Effector CD4-positive, alpha-beta T cell (primary cell): ENCODE measurements around the gene C19orf12.
A peak's percentile ranks its signal among the peaks of the same experiment; 100 is the strongest.

Source experiments
- DNase-seq: peaks from one replicate; pipeline ENCODE4 v3.0.0-alpha.2; 2020
- total RNA-seq: gene quantifications from one replicate; lab custom pipeline; 2026; lab: John Stamatoyannopoulos, UW

Gene C19orf12
- 14.4 reads per million, percentile 39 among the genes with 10 or more reads in this experiment for total RNA-seq

DNA sequence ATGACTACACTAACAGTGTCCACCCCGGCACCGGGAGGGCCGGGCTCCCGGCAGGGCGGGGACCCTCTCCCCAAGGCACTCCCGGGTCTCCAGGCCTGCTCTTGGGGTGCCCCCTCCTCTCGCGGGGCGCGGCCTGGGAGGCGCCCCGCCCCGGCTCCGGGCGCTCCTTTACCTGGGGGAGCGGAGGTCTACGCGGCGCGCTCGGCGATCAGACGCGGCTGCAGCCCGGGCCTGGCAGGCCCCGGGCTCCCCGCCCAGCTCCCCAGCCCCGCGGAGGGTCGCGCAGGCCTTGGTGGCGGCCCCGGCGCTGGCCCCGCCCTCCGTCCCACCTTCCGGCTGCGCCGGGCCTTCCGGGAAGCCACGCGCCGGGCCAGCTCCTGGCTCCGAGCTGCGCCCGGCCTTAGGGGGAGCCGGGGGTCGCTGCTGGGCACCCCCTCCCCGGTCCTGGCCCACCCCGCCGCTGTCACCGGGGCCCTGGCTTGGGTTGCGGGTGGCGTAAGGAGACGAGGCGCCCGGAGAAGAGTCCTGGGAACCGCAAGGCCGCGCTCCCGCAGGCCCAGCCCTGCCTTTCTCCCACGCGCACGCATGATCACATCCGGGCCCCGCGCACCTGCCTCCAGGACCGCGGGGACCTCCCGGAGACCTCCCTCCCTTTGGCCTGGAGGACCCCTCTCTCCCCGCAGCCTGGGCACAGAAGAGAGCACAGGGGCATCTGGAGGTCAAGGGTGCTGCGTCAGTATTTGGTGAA lies at the start of gene C19orf12:
C19orf12 (minus strand) TSS at position 309 of the 748 bp plus-strand sequence. CDS start 6,848 bp downstream, outside the sequence.
- DNase-seq = peak; percentile 23

DNA sequence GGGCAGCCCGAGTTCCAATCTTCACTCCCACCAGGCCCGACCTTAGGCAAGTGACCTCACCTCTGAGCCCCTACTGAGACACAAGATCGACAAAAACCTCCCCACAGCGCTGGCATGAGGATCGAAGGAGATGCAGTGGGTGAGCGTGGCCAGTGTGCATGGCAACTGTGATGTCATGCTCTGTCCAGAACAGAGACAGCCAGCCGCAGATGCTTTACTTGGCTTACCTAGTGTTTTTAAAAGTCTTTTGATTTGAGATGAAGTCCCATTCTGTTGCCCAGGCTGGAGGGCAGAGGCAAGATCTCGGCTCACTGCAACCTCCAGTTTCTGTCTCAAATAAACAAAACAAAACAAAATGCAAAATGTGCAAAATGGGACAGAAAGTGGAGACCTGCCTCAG lies 49.3 kb upstream of the C19orf12 start:
- no peak for DNase-seq

DNA sequence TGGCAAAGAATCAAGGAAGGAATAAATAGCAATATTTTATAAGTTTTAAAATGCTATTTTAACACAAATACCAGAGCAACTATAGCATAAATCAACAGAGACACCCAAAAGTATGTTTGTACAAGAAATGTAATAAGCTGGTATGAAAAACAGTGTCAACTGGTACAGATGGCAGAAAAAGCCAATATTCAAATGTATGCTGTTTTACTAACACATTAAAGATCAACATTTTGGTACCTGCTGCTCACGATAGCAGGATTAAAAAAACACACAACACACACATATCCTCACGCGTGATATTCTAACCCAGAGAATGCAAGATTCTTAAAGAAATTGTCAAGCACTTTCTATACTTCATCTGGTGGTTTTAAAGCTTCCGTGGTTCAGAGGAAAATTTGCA lies 48.1 kb upstream of the C19orf12 start:
- DNase-seq = no peak

DNA sequence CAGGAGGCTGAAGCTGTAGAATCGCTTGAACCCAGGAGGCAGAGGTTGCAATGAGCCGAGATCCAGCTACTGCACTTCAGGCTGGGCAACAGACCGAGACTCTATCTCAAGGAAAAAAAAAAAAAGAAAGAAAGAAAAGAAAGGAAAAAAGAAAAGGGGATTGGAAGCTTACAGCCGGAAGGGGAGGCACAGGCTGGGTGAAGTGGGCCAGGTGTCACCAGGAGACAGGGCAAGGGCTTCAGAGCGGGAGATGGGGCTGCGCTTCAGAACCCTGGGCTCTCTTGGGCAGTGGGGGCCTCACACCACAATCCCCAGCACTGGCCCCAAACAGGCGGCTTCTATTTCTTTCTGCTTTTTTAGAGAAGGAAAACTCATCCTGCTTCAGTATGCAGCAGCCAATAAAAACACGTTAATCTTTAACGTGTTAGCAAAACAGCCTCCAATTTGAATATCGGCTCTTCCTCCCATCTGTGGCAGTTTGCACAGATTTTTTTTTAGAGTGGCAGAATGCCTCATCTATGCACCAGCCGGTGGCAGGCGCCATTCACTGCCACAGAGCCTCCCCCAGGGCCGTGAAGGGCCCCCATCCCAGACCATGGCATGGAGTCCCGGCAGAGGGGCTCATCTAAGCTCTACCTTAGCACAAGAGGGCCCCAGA lies 46.6 kb upstream of the C19orf12 start:
- no peak for DNase-seq

DNA sequence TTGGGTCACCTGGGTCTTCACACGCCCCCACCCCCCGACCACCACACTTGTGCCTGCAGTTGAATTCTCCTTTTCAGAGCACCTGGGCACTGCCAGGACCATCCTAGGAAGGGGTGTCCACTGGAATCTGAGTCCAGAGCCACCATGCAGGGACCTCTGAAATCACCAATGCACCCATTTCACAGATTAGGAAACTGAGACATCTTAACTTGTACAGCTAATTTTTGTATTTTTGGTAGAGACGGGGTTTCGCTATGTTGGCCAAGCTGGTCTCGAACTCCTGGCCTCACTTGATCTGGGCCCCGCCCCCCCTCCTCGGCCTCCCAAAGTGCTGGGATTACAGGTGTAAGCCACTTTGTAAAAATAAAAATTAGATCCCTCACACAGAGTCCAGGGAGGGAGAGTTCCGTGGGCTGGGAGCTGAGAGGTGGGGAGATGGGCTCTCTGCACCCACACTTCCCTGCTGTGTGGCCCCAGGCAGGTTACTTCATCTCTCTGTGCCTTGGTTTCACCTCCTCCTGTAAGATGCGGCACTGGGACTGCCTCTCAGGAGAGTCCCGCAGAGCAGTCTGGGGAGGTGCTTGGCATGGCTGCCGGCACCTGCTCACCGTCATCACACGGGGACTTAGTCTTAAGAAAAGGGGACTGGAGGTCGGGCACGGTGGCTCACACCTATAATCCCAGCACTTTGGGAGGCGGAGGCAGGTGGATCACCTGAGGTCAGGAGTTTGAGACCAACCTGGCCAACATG lies 45.9 kb upstream of the C19orf12 start:
- DNase-seq = no peak

DNA sequence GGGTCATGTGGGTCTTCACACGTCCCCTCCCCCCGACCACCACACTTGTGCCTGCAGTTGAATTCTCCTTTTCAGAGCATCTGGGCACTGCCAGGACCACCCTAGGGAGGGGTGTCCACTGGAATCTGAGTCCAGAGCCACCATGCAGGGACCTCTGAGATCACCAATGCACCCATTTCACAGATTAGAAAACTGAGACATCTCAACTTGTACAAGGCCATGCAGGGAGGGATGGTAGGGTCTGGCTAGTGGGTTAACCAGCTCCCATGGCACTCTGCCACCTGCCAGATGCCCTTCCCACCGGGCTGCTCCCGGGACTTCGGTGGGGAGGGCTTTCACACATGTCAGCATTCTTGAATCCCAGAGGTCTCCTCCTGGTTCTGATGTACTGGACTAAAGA lies 44.3 kb upstream of the C19orf12 start:
- no peak for DNase-seq

DNA sequence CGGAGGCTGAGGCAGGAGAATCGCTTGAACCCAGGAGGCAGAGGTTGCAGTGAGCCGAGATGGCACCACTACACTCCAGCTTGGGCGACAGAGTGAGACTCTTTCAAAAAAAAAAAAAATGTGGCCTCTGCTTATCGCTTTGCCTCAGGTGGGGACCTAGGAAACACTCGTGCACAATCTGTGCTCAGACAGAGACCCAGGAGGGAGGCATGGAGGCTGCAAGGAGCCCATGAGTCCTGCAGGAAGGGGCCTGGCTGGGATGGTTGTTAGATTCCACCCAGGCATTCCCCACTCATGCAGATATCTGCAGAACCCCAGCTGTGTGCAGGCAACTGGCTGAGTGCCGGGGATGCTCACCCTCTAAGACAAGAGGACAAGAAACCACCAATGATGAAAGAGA lies 43.8 kb upstream of the C19orf12 start:
- no peak for DNase-seq

DNA sequence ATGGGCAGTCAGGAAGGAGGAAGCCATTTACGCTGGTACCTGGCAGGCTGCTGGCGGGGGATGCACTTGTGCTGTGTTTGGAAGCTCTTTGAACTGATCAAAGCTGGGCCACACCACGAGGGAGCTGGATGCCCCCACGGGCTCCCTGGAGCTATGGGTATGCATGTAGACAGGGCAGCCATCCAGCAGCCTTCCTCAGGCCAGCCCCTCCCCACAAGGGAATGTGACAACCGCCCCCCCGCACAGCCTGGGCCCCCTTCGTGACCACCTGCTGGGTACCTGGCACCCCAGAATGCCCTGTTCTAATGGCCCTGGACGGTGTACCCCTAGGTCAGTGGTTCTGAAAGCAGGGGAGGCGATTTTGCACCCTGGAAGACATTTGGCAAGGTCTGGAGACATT lies 42.5 kb upstream of the C19orf12 start:
- no peak for DNase-seq

DNA sequence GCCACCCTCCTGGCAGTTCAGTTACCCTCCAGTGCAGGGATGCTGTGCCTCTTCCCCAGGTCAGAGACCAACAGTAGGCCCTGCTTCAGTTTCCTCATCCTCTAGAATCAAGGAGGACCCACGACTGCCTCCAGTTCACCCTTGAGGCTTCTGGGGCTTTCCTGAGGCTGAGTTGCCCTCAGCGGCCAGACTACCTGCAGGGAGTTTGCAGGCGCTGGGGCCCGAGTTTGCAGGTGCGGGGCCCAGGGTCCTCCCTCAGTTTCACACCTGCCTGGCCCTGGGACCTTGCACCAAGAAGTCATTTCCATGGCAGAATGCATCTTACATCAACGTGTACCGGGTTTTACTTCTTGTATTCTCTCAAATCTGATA lies 38.9 kb upstream of the C19orf12 start:
- no peak for DNase-seq

DNA sequence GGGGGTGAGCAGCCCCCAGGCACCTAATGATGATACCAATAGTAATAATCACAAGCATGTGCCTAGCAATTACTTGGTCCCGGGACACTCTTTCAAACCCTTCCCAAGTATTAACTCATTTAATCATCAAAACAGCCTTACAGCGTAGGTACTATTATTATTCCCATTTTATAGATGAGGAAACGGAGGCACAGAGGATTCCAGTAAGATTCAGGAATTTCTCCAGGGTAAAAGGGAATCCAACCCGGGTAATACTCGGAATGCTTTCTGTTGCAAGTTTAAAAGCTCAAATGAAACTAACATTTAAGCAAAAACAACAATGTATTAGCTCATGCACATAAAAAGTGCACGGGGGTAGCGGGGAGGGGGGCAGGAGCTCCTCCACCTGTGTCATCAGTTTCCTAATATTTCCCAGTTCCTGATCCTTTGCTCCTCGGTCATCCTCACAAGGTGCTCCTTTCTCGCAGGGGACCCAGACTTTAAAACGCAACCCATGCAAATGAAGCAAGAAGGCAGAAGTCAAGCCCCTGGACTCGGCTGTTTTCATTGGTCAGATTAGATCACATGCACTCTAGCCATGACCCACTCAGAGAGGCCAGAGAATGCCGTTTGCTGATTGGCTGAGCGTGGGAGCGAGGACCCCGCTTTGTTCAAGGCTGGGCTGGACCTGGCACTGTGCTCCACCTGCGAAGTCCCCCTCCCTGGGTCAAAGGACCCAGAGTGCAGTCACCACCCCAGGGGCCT lies 38.3 kb upstream of the C19orf12 start:
- no peak for DNase-seq

DNA sequence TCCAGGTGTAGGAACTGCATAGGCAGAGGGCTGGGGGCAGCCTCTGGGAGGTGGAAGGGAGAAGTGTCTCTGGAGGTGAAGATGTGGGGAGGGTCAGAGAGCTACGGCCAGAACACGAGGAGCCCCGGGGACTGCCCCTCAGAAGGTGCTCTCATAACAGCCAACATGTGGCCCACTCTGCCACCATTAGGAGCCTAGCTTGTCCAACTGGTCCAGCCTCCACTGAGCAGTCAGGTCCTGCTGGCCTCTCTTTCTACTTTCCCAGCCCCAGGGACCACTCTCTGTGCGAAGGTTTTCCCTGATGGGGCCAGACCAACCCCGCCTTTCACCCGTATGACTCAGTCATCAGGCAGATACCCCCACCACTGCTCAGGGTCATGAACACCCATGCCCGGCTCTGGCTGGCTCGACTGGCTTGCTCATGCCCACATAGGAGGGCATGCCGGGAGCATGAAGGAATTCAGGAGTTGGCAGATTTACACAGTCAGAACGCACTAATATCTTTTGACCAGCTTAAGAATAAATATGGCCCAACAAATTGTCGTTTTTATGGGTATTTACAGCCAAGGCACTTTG lies 37.5 kb upstream of the C19orf12 start:
- DNase-seq = no peak

DNA sequence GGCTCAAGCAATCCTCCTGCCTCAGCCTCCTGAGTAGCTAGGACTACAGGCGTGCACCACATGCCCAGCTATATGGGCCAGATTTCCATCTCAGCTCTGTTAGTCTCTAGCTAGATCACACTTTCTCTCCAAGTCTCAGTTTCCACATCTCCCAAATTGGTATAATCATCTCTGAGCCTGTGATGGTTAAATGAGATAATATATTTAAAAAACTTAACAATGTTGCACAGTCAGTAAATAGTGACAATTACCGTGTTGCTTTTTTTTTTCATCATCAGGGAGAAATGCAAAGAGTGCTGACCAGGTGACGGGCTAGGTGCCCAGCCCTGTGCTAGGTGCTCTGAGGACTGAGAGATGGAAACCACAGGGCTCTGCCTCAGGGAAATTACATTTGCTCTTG lies 36.9 kb upstream of the C19orf12 start:
- no peak for DNase-seq

DNA sequence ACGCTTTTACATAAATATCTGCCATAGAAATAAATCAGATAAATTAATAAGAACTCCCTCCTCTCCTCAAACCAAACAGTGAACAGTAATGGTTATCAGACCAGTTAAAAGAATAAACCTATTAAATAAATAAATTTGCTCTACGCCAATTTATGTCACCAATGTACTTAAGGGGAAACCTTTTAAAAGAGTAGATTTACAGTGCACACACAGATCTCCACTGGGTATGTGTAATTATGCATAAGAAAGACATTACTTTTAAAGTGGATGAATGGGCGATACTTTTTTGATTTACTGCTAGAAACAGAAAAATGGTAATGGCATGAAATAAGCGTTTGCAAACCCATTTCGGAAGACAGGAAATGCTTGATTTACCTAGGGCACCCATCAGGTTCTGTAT lies 34.9 kb upstream of the C19orf12 start:
- DNase-seq = no peak

DNA sequence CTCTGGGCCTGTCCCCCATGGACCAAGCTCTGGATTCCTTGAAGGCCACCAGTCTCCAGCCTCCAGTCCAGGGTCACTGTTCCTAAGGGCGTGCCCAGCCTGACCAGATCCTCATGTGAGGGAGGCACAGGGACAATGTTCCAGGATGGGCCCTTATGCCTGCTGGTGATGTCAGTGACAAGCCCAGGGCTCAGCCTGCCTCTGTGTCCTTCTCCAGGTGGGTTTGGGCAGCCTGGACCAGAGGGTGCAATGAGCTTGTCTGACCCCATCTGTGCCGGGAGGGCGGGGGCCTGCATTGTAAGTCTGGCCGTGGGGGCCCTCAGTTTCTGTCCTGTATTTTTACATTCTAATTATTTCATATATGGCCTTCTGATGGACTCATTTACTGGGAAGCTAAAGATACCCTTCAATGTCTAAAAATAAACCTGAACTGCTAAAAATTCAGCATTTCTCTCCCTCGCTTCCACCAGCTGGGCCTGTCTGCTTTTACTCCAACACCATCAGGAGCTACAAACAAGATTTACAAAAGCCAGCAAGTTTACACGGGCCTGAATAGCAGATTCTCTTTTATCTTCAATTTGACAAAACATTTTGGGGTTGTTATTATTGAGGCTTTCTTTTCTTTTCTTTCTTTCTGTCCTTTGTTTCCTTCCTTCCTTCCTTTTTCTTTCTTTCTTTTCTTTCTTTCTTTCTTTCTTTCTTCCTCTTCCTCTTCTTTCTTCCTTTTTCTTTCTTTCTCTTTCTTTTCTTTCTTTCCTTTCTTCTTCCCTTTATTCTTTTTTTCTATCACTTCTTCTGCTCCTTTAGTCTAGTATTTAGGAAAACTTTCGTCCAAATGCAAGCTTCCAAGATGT lies 34.2 kb upstream of the C19orf12 start:
- no peak for DNase-seq

DNA sequence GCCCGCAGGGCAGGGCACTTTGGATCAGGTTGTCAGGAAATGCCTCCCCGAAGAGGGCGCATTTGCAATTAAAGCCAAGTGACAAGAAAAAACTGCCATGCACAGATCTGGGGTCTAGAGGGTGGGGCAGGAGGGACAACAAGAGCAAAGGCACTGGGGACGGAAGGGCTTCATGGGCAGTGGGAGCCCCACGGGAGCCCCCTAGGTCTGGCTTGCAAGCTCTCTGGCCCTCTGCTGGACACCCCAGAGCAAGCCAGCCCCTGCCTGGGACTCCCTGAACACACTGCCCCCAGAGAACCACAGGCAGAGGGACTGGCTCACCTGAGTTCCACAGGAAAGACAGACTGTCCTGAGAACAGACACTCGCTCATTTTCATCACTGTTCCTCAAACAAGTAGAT lies 30.2 kb upstream of the C19orf12 start:
- no peak for DNase-seq

DNA sequence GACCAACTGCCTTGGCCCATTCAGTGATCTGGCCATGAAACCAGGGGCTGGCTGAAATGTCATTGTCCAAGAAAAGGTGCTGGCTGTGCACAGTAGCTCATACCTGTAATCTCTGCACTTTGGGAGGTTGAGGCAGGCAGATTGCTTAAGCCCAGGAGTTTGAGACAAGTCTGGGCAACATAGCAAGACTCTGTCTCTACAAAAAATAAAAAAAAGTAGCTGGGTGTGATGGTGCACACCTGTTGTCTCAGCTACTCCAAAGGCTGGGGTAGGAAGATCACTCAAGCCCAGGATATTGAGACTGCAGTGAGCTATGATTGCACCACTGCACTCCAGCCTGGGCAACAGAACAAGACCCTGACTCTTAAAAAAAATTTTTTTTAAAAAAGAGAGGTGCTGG lies 28.6 kb upstream of the C19orf12 start:
- no peak for DNase-seq

DNA sequence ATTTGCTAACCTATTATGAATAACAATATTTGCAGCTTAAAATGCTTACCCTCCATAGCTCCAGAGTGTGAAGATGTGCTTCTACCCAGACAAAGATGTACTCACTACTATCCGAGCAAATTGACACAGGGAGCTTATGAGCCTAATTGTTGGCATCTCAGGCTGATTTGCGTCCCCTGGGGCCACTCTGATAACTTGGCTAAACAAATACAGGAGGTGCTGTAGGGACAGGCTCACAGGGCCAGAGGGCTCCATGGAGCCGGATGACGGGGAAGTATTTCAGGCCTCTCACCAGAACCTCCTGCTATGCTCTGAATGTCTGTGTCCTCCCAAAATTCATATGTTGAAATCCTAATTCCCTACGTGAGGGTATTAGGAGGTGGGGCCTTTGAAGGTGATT lies 26.7 kb upstream of the C19orf12 start:
- no peak for DNase-seq

DNA sequence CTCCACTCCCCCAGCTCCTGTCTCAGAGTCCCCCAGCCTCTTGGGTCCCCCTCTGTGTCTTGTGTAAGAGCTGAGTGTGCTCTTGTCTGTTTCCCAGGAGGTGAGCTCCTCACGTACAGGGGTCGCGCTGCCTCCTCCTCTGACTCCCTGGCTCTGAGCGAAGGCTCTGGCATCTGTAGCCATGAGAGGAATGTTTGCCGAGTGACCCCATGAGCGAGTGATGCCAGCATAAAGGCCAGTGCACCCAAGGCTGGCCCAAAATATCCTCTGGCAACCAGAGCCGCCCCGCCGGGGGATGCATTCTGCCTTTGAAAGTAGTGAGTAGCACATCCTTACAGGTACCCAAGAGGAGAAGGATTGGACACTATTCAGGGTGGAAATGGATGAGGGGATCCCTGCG lies 26.2 kb upstream of the C19orf12 start:
- DNase-seq = no peak

DNA sequence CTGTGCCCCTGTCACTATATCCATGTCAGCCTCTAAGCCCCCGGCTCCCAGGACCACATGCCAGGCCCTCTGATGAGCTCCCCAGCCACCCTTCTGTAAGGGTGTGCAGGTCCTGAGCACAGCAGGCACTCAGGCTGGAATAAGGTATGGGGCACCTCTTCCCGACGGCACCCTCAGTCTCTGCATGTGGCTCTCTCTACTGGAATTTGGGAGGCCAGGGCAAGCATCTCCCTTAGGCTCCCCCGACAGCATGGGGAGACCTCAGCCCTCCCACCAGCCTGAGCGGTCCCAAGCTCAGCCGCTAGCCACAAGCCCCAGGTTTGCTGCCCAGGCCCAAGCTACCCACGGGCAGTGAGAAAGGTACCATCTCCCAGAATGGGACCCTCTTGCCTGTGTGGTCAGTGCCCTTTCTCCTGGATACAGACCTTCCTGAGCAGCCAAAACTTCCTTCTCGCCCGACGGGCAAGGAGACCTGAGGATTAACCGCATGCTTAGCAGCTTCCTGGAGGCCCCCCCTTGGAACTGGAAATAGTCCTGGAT lies 22.5 kb upstream of the C19orf12 start:
- no peak for DNase-seq

DNA sequence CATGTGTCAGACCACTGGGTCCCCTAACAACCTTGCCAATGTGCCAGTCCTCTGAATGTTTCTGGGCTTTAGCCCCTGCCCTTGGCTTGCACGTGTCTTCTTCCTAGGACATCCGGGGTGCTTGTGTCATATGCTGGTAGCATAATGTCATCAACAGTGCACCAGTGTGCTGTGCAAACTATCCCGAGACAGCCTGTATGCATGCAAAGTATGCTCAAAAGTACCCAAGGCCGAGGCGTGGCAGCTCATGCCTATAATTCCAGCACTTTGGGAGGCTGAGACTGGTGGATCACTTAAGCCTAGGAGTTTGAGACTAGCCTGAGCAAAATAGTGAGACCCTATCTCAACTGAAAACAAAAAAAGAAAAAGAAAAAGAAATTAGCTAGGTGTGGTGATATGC lies 20.8 kb upstream of the C19orf12 start:
- DNase-seq = no peak

DNA sequence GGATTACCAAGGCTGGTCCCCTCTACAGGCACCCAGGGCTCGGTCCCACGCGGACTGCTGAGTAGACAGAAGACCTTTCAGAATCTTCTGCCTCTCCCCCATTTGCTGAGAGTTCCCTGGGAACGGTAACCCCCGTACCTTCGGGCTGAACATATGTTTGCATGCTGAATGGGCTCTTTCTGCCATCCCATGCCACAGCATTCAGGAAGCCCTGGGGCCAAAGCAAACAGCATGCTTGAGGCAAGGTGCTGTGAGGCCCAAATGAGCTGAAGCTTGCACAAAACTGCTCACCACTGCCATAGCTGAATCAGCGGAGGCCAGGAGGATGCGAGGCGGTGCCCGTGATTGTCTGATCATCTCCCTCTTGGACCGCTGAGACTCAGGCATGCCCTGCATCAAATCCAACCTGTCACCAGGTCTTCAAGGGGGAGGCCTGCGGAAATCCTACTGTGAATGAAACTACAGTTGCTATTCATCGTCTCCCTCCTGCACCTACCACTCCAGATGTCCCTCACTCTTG lies 16.3 kb upstream of the C19orf12 start:
- no peak for DNase-seq
